ENCODE results near the gene FTHL17. TPM values are rescaled to one million over a fixed set of nuclear protein-coding genes. Genes with fewer than 3 reads are reported as not detected.

The FTHL17 gene
- polyA plus RNA-seq, 1 of the 3 experiments (the other 2 are of a cell fraction), result not detected

DNA sequence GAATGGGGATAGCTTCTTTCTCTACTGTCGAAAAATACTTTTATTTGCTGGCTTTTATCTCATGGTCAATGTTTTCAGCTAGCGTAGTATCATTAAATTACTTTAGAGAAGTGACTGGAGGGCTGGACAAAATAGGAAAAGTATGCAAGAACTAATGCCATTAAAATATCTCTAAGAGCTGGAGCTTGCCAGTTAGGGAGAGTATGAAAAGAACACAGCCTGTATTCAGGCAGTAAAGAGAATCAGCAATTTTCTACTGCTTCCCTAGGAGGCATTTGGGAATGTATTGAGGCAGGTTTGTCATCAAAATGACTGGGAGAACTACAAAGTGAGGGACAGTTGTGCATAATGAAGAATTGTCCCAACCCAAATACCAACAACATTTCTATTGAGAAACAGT is 43.0 kb upstream of the FTHL17 start:
- H3K4me2 ChIP-seq, result no peak overlapping the region
- 22% methylated on average over 2 of the region's 2 CpGs for WGBS (ENCODE audit: low lambda C conversion rate)
- POLR2A ChIA-PET, result no interaction called here

More for the DNA sequence above, 43.0 kb upstream of the FTHL17 start:
- no peak overlapping the region for H2AFZ ChIP-seq (ENCODE audit: low read depth)
- no peaks in the 10 kb centered on the region for H4K20me1 ChIP-seq (ENCODE audit: insufficient read depth)
- no peaks in the 10 kb centered on the region for H3K36me3 ChIP-seq (replicated peaks in 1 of 2; ENCODE audit: control insufficient read depth in 1 of 2, insufficient read depth in 2 of 2, low read length in 1 of 2)
- H3K9me3 ChIP-seq, result no peaks in the 10 kb centered on the region
- no peak for TF ChIP-seq FOSL2 (IDR thresholded peaks at IDR 0.05; ENCODE audit: borderline replicate concordance, low read depth)
- no peak for TF ChIP-seq POLR2AphosphoS5 (IDR thresholded peaks at IDR 0.05; ENCODE audit: low read depth, low read length)
- TF ChIP-seq REST (IDR thresholded peaks at IDR 0.05; ENCODE audit: low read depth, low read length), result no peak
- no peak for TF ChIP-seq GATA2 (CRISPR knock-in tag; IDR thresholded peaks at IDR 0.05)
- TF ChIP-seq SIN3A (IDR thresholded peaks at IDR 0.05; ENCODE audit: borderline replicate concordance, low read depth, low read length), result no peak
- TF ChIP-seq IRF3 (IDR thresholded peaks at IDR 0.05; ENCODE audit: low read depth, low read length), result no peak
- no peak for TF ChIP-seq RXRA (IDR thresholded peaks at IDR 0.05; ENCODE audit: borderline replicate concordance, low read depth)
- no peak overlapping the region for H3K9ac ChIP-seq
- no peak overlapping the region for H3K4me3 ChIP-seq (ENCODE audit: low read depth in 2 of 2, low read length in 1 of 2)
- no peaks in the 10 kb centered on the region for H3F3A ChIP-seq (replicated peaks; ENCODE audit: insufficient read depth)
- H3K4me1 ChIP-seq (ENCODE audit: control insufficient read depth in 1 of 2, insufficient read depth in 2 of 2, low read depth in 1 of 2, low read length in 1 of 2), result no peaks in the 10 kb centered on the region
- CTCF ChIA-PET, result interaction anchor here (0.7 kb wide), 1 partner anchor 76 kb away, joined by 3 read pairs; no protein-coding TSS in a partner anchor
- no peak overlapping the region for H3K27ac ChIP-seq (ENCODE audit: low read depth in 2 of 2, low read length in 1 of 2)
- H3K27me3 ChIP-seq (ENCODE audit: insufficient read depth), result no peaks in the 10 kb centered on the region
- no peaks in the 10 kb centered on the region for H3K79me2 ChIP-seq (ENCODE audit: insufficient read depth)
- no peak for DNase-seq
- H3K9me2 ChIP-seq, result no peaks in the 10 kb centered on the region
